GM13977 (cell line): Measurements from ENCODE around the gene NHLH2.

Source experiments
- DNase-seq: peaks from one replicate; pipeline ENCODE4 v3.0.0; 2012; ENCODE audit warnings: low spot score
- in situ Hi-C: fragments of 300-500 bp; cut with MboI; formaldehyde crosslinking; loops from one replicate; pipeline ENCODE4 v1.12.0; 2022; ENCODE audit warnings: low sequenced_read_pairs, low pct_unique_long_range_greater_than_20kb, mixed read lengths, inconsistent platforms; ENCODE audit not compliant: unreplicated experiment
- TF ChIP-seq, protein P1 (sequence below): IDR thresholded peaks from 2 replicates; pipeline ENCODE4 v1.5.1; 2012; ENCODE audit warnings: mild to moderate bottlenecking, control low read depth; ENCODE audit not compliant: insufficient read depth; ENCODE audit errors: extremely low read depth, missing control alignments

NHLH2 gene

DNA sequence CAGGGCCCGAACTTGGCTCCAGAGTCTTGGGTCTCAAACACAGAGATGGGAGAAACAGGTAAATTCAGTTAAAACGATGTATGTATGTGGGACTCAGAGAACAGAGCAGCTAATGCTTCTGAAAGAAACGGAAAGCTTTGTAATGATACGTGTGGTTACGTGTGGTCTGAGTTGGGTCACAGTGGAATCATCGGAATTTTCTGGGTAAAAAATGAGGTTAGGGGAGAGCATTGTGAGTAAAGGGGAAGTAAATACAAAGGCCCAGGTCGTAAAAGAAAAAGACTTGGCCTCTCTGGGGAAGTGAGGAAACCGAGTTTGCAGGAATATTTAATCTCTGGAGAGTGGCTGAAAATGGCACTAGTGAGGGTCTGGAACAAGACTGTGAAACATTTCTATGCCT, 8.3 kb downstream of the NHLH2 start:
- no peak for DNase-seq
- in situ Hi-C loops: no loop called here

DNA sequence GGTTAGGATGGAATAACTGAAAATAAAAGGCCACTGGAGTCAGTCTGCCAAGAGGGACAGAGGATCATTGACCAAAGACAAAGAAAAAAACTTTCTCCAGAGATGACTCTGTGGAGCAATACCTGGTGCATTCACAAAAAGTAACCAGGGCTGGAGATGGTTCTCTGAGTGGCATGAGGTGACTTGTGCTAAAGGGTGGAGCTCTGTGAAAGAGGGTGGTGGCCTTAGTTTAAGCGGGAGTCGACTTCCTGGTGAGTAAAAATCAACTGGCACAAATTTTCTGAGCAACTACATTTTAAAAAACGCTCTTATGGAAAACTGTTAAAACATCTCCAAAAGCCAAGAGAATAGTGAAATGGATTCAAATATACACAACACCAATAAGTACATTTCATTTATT, 10.0 kb downstream of the NHLH2 start:
- TF ChIP-seq, protein P1, sequence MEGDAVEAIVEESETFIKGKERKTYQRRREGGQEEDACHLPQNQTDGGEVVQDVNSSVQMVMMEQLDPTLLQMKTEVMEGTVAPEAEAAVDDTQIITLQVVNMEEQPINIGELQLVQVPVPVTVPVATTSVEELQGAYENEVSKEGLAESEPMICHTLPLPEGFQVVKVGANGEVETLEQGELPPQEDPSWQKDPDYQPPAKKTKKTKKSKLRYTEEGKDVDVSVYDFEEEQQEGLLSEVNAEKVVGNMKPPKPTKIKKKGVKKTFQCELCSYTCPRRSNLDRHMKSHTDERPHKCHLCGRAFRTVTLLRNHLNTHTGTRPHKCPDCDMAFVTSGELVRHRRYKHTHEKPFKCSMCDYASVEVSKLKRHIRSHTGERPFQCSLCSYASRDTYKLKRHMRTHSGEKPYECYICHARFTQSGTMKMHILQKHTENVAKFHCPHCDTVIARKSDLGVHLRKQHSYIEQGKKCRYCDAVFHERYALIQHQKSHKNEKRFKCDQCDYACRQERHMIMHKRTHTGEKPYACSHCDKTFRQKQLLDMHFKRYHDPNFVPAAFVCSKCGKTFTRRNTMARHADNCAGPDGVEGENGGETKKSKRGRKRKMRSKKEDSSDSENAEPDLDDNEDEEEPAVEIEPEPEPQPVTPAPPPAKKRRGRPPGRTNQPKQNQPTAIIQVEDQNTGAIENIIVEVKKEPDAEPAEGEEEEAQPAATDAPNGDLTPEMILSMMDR: no peak
- no peak for DNase-seq
- in situ Hi-C loops: no loop called here

More for the DNA sequence above, 8.3 kb downstream of the NHLH2 start:
- TF ChIP-seq, protein P1: no peak

DNA sequence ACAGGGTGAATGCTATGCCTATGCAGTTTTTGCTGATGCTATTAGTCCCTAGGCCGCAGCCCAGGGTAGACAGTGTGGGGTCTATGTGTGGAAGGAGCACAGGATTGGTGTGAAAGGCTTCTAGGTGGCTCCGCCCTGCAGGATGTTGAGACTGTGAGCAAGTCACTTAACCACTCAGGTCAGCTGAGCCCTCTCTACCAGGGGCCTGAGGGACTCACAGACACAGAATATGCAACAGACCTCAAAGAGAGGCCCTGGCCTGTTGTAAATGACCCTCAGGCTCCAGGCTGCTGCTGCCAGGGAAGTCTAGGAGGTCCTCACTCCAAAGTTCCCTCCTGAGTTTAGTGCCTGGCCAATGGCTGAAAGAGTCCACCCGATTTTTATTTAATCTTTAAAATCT, 11.0 kb downstream of the NHLH2 start:
- TF ChIP-seq, protein P1: no peak
- in situ Hi-C loops: no loop called here

DNA sequence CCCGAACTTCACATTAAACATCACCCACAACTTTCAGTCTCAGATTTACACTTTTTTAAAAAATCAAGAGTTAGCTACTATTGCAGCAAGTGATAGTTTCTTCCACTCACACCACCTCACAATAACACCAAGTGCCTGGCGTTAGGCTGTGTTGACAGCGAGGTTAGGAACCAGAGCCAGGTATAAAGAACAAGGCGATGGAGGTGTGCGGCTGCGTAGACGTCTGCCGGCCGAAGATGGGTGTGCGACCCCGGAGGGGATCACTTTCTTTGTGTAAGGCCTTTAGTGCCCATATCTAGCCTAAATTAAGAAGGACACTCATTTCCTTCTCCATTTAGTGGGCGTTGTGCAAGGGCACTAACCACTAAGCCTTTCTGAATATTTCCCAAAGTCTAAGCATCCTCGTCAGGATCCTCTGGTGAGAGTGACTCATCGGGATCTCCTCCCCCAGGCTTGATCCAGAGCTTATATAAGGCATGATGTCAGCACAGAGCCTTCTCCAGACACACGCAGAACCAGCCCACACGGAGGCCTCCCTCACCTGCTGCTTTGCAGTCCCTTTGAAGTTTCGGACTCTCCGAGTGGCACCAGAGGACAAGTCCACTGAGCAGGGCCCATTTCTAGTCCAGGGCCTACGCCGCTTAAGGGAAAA, 11.8 kb downstream of the NHLH2 start:
- no peak for DNase-seq
- TF ChIP-seq, protein P1: no peak
- in situ Hi-C loops: no loop called here

More for the DNA sequence above, 11.0 kb downstream of the NHLH2 start:
- DNase-seq: no peak

DNA sequence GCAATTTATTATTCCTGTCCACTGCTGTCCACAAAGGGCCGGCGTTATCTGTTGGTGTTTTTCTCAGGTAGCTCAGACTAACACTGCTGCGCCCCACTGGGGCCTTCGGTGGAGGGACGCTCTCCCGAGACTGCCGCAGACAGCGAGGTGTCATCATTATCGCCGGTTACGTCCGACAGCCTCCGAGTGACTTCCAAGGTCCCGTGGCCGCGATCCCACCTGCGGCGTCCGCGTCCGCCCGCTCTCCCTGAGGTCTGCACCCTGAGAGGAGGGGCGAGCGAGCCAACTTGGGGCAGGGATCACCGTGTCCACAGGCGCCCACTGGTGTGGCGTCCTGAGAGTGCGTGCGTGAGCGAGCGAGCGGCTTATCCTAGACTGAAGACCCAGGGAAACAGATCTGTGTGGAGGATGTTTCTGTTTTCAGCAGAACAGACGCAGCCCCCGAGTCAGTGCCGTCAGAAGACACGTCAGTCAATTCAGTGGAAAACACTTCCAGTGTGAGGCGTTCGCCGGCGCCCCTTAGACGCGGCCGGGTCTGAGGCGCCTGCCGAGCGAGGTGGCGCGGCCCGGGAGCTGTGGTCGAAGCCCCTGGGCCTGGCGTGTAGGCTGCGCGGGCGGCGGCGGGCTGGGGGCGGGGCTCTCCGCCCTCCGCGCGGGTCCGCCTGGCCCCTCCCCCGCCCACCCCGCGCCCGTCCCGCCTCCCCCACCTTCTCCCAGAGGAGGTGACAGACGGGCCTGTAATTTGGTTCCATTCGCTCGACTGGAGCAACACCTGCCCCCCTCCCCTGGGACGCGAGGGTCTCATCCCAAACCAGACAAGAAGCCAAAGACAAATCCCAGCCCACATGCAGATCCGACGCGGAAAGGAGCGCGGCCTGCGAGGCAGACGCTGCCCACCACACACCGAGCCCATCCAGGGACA, 12.6 kb downstream of the NHLH2 start:
- no peak for DNase-seq
- in situ Hi-C loops: no loop called here

DNA sequence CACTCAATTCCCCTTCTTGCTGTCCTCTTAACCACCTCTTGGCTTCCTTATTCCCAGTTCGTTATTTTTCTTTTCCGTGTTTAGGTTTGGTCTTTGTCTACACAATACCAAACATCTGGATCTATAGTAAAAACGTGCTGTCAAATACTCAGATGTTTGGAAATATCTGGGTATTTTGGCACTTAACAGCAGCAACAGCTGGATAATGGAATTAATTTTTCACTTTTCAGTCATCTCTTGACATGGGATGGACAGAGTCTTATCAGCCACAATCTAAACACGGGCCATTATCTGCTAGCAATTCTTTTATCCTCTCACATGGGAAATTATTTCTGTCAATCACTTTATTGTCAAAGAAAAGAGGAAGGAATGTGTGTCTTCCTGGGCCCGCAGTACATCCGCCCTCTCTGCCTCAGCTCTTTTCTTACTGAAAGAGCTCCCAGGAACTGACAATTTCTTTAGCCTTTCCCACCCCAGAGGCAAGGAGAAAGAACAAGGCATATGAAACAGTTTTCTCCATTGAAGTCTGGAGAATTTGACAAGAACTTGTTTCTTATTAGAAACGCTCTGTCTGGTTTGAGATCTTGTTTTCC, 13.4 kb downstream of the NHLH2 start:
- TF ChIP-seq, protein P1: no peak
- no peak for DNase-seq
- in situ Hi-C loops: no loop called here

More for the DNA sequence above, 12.6 kb downstream of the NHLH2 start:
- TF ChIP-seq, protein P1: no peak
